Measurements from ENCODE around the gene RAMP1.

Gene RAMP1

DNA sequence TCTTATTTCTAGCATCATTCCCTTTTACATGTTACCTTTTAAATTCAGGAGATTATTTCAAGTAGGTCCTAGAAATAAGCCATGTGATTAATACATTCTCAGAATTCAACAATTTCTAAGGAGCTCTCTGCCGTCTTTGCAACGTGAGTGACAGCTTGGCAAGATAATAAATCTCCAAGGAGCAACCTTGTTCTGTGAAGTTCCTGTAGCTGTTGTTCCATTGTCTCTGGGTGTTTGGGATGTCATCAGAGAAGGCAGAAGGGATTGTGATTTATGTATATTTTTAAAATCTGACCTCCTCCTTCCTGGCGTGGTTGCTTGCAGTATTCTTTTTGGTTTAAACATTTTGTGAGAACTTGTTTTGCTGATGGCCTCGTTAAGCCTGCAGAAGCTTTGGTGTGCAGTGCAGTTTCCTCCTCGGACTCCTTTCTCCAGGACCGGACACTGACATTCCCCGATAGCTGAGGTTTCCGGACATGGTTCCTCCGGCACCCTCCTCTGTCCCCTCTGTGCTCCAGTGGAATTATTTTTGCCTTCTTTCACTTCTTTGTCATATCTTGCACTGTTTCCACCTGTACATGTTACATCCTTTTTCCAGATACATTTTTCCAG is 33.7 kb downstream of the RAMP1 start:
- no peak for DNase-seq (ENCODE audit: extremely low spot score)
- ChIA-PET CTCF (no interaction called here), POLR2A (no interaction called here)
- TF ChIP-seq SP1 (IDR thresholded peaks at IDR 0.05) = no peak
- TF ChIP-seq, protein P1, sequence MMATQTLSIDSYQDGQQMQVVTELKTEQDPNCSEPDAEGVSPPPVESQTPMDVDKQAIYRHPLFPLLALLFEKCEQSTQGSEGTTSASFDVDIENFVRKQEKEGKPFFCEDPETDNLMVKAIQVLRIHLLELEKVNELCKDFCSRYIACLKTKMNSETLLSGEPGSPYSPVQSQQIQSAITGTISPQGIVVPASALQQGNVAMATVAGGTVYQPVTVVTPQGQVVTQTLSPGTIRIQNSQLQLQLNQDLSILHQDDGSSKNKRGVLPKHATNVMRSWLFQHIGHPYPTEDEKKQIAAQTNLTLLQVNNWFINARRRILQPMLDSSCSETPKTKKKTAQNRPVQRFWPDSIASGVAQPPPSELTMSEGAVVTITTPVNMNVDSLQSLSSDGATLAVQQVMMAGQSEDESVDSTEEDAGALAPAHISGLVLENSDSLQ (IDR thresholded peaks at IDR 0.05) = peak; percentile 80

DNA sequence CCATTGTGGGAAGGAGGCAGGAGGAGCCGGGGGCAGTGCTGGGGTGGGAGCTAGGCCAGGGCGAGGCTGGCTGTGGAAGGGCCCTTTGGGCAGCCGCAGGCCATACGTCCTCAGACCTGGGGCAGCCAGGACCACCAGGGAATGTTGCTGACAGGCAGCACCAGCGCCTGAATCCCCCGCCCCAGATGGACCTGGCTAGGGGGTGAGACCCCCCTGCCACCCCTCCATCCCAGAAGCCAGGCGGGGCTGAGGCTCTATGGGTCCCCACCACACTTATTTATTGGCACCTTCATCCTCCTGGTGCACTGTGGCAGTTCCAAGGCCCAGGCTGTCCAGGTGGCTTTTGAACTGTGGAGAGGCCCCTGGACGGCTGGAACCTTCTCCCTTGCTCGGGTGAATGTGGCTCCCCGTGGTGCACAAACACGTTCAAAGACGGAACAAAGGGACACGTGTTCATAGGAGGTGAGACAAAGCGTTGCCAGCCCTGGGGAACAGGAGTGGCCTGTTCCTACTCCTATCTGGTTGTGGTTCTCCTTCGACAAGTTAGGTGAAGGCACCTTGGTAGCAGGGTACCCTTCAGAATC is 35.1 kb downstream of the RAMP1 start:
- ChIA-PET CTCF (no interaction called here), POLR2A (no interaction called here)
- no peak for TF ChIP-seq TARDBP (IDR thresholded peaks at IDR 0.05)
- TF ChIP-seq LEF1 (IDR thresholded peaks at IDR 0.05; ENCODE audit: borderline replicate concordance) = no peak
- TF ChIP-seq SP1 (IDR thresholded peaks at IDR 0.05) = no peak
- no peak for TF ChIP-seq FOXK2 (IDR thresholded peaks at IDR 0.05)
- no peak for TF ChIP-seq ELF4 (IDR thresholded peaks at IDR 0.05)
- TF ChIP-seq L3MBTL2 (conservative IDR thresholded peaks at IDR 0.05) = no peak
- no peak for TF ChIP-seq FOXM1 (IDR thresholded peaks at IDR 0.05; ENCODE audit: borderline replicate concordance)
- DNase-seq (ENCODE audit: extremely low spot score) = no peak

DNA sequence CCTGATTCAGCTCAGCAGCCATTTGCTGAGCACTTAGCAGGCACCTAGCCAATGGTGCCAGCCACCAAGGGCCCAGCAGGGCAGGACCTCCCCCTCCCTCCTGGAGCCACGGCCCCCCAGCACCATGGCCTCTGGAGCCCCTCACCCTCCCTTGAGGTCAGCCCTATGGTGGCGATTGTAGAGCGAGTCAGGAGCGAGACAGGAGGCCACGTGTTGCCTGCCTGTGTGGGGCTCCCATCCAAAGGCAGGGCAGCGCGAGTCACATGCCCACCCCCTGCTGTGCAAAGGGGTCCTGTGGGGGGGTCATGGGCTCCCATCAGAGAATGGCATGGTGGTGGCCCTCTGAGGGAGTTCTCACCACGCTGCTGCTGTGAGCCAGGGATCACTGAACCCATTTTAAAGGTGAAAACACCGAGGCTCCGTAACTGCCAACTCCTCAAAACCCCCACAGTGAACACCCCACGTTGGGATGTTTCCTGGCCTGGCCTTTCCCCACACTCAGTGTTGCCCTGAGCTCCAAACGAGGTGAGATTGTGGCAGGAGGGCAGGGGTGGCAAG is 35.6 kb downstream of the RAMP1 start:
- DNase-seq (ENCODE audit: extremely low spot score) = no peak
- ChIA-PET POLR2A (no interaction called here), CTCF (no interaction called here)
- TF ChIP-seq HDGF (IDR thresholded peaks at IDR 0.05; ENCODE audit: borderline replicate concordance) (no peak), L3MBTL2 (conservative IDR thresholded peaks at IDR 0.05) (no peak), TARDBP (IDR thresholded peaks at IDR 0.05) (no peak), LEF1 (IDR thresholded peaks at IDR 0.05; ENCODE audit: borderline replicate concordance) (no peak), SP1 (IDR thresholded peaks at IDR 0.05) (no peak), NFRKB (IDR thresholded peaks at IDR 0.05) (no peak), FOXM1 (IDR thresholded peaks at IDR 0.05; ENCODE audit: borderline replicate concordance) (no peak), BHLHE40 (IDR thresholded peaks at IDR 0.05; ENCODE audit: borderline replicate concordance) (no peak), CTBP1 (IDR thresholded peaks at IDR 0.05; ENCODE audit: borderline replicate concordance) (no peak), SUZ12 (IDR thresholded peaks at IDR 0.05) (no peak), ELF4 (IDR thresholded peaks at IDR 0.05) (no peak), FOXA1 (IDR thresholded peaks at IDR 0.05) (no peak)

DNA sequence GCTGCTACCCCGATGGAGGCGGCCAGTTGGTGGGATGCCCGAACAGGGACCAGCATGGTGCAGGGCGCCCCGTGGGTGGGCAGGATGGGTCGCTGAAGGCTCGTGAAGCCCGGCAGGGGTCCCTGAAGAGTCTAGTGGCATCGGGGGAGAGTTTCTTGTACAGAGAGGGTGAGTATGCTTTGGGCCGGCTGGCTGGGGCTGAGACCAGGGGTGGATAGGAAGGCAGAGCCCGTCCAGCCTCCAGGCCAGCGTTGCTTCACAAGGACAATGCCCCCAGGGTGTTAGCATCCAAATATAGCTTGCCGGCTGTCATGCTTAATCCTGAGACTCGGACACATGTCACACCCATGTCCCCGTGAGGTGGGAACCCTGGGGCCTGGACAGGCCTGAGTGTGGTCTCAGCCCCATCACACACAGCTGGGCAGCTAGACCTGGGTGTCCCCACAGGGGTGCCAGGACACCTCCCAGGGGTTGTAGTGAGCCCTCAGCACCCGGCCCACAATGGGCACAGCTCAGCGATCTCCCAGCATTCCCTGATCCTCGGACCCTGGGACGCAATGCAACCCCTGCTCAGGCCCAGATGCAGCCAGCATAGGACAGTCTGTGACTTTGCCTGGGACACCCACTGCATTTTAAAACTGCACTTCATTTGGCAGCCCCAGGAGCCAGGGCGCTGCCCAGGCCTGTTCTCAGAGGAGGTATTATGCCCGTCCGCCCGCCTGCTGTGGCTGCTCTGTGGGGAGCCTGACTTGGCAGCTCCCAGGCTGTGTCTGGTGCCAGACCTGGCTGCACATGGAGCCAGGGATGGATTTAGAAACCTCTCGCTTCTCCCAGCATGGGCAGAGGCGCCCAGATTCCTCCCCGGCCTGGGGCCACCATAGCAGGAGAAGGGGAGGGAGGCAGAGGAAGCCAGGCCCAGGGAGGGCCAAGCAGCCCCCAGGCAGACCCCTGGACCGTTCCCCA is 36.4 kb downstream of the RAMP1 start:
- POLR2A ChIA-PET = no interaction called here
- CTCF ChIA-PET = no interaction called here
- TF ChIP-seq FOXK2 (IDR thresholded peaks at IDR 0.05) = no peak
- no peak for TF ChIP-seq TARDBP (IDR thresholded peaks at IDR 0.05)
- no peak for TF ChIP-seq FOXM1 (IDR thresholded peaks at IDR 0.05; ENCODE audit: borderline replicate concordance)
- TF ChIP-seq CTBP1 (IDR thresholded peaks at IDR 0.05; ENCODE audit: borderline replicate concordance) = no peak
- no peak for TF ChIP-seq LEF1 (IDR thresholded peaks at IDR 0.05; ENCODE audit: borderline replicate concordance)
- no peak for TF ChIP-seq ELF4 (IDR thresholded peaks at IDR 0.05)
- TF ChIP-seq SP1 (IDR thresholded peaks at IDR 0.05) = no peak
- TF ChIP-seq ZNF384 (IDR thresholded peaks at IDR 0.05) = no peak
- TF ChIP-seq FOXA1 (IDR thresholded peaks at IDR 0.05) = no peak
- TF ChIP-seq NFRKB (IDR thresholded peaks at IDR 0.05) = no peak
- no peak for TF ChIP-seq BHLHE40 (IDR thresholded peaks at IDR 0.05; ENCODE audit: borderline replicate concordance)
- TF ChIP-seq HDGF (IDR thresholded peaks at IDR 0.05; ENCODE audit: borderline replicate concordance) = no peak
- TF ChIP-seq L3MBTL2 (conservative IDR thresholded peaks at IDR 0.05) = no peak
- no peak for TF ChIP-seq ARNT (IDR thresholded peaks at IDR 0.05)
- TF ChIP-seq SUZ12 (IDR thresholded peaks at IDR 0.05) = no peak
- TF ChIP-seq, protein P1 (IDR thresholded peaks at IDR 0.05) = no peak
- DNase-seq (ENCODE audit: extremely low spot score) = no peak

DNA sequence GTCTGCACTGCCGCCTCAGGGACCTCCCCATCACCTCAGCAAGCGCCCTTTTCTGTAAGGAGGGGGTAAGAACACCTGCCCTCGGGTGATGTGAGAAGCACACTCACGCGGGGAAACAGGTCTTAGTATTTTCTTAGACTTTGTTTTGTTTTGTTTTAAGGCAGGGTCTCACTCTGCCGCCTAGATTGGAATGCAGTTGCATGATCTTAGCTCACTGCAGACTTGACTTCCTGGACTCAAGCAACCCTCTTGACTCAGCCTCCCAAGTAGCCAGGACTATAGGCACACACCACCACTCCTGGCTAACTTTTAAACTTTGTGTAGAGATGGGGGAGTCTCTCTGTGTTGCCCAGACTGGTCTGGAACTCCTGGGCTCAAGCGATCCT is 37.1 kb downstream of the RAMP1 start:
- DNase-seq (ENCODE audit: extremely low spot score) = no peak
- ChIA-PET POLR2A (no interaction called here), CTCF (no interaction called here)
- no peak for TF ChIP-seq ELF4 (IDR thresholded peaks at IDR 0.05)
- no peak for TF ChIP-seq FOXM1 (IDR thresholded peaks at IDR 0.05; ENCODE audit: borderline replicate concordance)
- no peak for TF ChIP-seq LEF1 (IDR thresholded peaks at IDR 0.05; ENCODE audit: borderline replicate concordance)
- TF ChIP-seq CTBP1 (IDR thresholded peaks at IDR 0.05; ENCODE audit: borderline replicate concordance) = no peak
- no peak for TF ChIP-seq L3MBTL2 (conservative IDR thresholded peaks at IDR 0.05)
- TF ChIP-seq ZNF384 (IDR thresholded peaks at IDR 0.05) = no peak
- TF ChIP-seq, protein P1 (IDR thresholded peaks at IDR 0.05) = no peak
- no peak for TF ChIP-seq NFRKB (IDR thresholded peaks at IDR 0.05)

DNA sequence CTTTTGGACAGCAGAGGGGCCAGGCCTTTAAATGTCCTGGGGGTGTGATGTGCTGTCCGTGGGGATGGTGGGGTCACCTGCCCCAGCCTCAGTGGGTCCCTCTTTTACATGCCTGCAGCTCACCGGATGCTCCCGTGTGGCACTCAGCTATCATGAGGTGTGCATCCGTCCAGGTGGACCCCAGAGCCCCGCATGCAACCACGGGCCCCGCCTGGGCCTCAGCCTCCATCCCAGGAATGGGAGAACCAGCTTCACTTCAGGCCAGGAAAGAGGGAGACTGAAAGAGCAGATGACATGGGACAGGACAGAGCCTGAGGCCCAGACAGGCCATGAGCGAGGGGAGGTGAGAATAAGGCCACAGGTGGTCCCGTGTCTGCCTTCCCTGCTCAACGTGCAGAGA is 37.5 kb downstream of the RAMP1 start:
- CTCF ChIA-PET = no interaction called here
- TF ChIP-seq, protein P1 (IDR thresholded peaks at IDR 0.05) = no peak
- TF ChIP-seq BHLHE40 (IDR thresholded peaks at IDR 0.05; ENCODE audit: borderline replicate concordance) (no peak), SP1 (IDR thresholded peaks at IDR 0.05) (no peak), L3MBTL2 (conservative IDR thresholded peaks at IDR 0.05) (no peak)
- POLR2A ChIA-PET = no interaction called here
- DNase-seq (ENCODE audit: extremely low spot score) = no peak

Data from HEK293T (cell line).